ENCODE measurements around the gene NDUFA7.

DNA sequence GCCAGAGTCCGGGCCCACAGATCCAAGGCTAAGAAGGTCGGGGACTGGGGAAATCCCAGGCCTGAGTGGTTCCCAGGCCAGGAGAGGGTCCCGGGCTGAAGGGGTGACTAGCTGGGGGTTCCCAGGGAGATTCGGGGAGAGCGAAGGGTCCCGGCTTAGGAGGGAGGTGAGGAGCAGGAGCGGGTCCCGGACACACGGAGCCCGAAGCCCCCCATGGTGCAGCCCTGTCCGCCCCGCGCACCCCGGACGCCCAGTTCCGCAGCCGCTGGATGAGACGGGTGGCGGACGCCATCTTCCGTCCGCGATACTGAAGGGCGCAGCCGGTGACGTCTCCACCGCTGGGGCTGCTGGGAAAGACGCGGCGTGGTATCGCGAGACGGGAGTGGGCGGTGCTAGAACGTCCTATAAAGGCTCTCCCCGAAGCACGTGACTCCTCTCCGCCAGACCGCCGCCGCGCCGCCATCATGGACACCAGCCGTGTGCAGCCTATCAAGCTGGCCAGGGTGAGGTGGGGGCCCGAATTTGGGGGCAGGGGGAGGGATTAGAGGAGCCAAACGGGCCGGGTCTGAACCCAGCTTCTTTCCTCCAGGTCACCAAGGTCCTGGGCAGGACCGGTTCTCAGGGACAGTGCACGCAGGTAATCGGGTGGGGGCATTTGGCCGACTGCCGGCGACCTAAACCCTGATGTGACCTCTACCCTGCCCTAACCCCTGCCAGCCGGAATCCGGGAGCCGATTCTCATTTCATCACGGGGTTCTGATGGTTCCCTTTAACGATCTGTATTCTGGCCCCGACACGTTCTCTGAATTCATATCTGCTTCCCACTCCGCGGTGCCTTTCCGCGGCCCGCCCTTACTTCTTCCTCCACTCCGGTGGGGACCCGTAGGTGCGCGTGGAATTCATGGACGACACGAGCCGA is at the start of gene NDUFA7, which contains the start of gene RPS28:
- TF ChIP-seq, protein P1, sequence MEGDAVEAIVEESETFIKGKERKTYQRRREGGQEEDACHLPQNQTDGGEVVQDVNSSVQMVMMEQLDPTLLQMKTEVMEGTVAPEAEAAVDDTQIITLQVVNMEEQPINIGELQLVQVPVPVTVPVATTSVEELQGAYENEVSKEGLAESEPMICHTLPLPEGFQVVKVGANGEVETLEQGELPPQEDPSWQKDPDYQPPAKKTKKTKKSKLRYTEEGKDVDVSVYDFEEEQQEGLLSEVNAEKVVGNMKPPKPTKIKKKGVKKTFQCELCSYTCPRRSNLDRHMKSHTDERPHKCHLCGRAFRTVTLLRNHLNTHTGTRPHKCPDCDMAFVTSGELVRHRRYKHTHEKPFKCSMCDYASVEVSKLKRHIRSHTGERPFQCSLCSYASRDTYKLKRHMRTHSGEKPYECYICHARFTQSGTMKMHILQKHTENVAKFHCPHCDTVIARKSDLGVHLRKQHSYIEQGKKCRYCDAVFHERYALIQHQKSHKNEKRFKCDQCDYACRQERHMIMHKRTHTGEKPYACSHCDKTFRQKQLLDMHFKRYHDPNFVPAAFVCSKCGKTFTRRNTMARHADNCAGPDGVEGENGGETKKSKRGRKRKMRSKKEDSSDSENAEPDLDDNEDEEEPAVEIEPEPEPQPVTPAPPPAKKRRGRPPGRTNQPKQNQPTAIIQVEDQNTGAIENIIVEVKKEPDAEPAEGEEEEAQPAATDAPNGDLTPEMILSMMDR (IDR thresholded peaks at IDR 0.05): peak; percentile 31 to 60 (median 42)
- peak; percentile 92 to 97 for TF ChIP-seq POLR2A (IDR thresholded peaks at IDR 0.05)

Measured in Peyer's patch (tissue), 4 donors.